Transverse colon (tissue), 3 donors: ENCODE results near the gene GMPPB.

Experiments
- CTCF ChIP-seq, 5 experiments: fragments of 200-600 bp in 3 of 5; fragments of 450-650 bp in 2 of 5; sonication (generic) in 3 of 5; IDR thresholded peaks; 1 replicate in 2 of 5; 2 replicates in 3 of 5; pipeline ENCODE4 v1.5.1; 2016 to 2017; ENCODE audit warnings: antibody characterized with exemption in 5 of 5, inconsistent platforms in 3 of 5, mild to moderate bottlenecking in 2 of 5, moderate library complexity in 1 of 5
- POLR2A ChIP-seq: fragments of 450-650 bp; IDR thresholded peaks from one replicate; pipeline ENCODE4 v1.6.1; 2016; ENCODE audit warnings: antibody characterized with exemption, mild to moderate bottlenecking, moderate library complexity

DNA sequence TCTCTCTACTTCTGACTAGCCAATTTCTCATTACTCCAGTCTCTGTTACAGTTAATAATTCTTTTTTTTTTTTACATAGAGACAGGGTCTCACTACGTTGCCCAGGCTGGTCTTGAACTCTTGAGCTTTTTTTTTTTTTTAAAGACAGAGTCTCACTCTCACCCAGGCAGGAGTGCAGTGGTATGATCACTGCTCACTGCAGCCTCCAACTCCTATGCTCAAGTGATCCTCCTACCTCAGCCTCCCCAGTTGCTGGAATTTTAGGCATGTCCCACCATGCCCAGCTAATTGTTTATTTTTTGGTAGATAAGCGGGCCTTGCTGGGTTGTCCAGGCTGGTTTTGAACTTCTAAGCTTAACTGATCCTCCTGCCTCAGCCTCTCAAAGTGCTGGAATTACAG, 49.0 kb upstream of the GMPPB start:
- TF ChIP-seq CTCF (IDR thresholded peaks at IDR 0.05): no peak
- no peak for TF ChIP-seq POLR2A
